Measurements from ENCODE around the gene TULP4.

DNA sequence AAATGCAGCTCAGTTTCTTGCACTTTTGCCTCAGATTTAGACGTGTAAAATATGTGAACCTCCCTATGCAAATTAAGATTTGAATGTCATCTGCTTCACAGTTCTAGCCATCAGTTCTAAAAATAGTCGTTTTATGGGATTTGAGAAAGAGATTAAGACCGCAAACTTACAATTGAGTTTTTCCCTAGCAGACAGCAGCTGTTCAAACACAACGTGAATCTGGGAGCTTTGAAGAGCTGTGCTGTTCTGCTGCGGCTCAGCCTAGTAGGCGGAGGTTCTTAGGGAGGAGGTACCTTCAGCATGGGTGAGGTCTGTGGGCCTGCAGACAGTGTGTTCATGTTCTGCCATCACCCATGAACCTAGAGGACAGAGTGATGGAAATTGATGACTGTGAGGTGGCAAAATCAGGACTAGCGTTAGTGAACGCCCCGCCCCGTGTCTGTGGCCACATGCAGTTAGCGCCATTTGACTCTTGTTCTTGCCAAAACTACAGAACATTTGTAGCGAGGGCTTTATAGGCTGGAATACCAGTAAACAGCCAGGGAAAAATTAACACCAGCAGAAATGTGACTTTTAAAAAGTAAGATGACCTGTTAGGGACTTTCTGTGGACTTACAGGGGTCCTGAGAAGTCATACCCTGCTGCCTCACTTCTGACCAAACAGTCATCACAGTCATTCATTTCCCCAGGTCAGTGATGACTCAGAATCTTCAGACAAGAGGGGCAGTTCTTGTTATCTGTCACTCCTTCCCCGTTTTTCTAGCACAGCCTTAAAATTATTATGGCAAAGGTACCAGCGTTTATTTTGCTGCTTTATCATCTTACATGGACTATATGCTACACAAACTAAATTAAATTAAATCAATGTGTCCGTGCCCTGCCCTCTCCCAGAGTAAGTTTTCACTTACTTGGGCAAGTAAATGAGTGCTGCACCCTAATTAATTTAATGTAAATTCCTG, 163.4 kb downstream of the TULP4 start:
- TF ChIP-seq, protein P1, sequence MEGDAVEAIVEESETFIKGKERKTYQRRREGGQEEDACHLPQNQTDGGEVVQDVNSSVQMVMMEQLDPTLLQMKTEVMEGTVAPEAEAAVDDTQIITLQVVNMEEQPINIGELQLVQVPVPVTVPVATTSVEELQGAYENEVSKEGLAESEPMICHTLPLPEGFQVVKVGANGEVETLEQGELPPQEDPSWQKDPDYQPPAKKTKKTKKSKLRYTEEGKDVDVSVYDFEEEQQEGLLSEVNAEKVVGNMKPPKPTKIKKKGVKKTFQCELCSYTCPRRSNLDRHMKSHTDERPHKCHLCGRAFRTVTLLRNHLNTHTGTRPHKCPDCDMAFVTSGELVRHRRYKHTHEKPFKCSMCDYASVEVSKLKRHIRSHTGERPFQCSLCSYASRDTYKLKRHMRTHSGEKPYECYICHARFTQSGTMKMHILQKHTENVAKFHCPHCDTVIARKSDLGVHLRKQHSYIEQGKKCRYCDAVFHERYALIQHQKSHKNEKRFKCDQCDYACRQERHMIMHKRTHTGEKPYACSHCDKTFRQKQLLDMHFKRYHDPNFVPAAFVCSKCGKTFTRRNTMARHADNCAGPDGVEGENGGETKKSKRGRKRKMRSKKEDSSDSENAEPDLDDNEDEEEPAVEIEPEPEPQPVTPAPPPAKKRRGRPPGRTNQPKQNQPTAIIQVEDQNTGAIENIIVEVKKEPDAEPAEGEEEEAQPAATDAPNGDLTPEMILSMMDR (IDR thresholded peaks at IDR 0.05): no peak
- TF ChIP-seq EZH2 (IDR thresholded peaks at IDR 0.05; ENCODE audit: borderline replicate concordance, insufficient read depth, low read depth, low read length, poor library complexity, severe bottlenecking): no peak
